Calu3 (cell line): ENCODE results near the gene CTNND2. TPM values are rescaled to one million over a fixed set of nuclear protein-coding genes. Genes with fewer than 3 reads are reported as not detected.
A peak's percentile ranks its signal among the peaks of the same experiment; 100 is the strongest.

Experiments used
- BruUV-seq: library from RNA; stranded (reverse); fragments of 400-500 nt; replicated peaks from 2 replicates; lab custom pipeline; 2021; lab: Mats Ljungman, UMichigan
- CTCF ChIA-PET: fragments of 300-600 bp; sonication (Branson Sonifier 250); formaldehyde crosslinking; loops from one replicate; lab custom pipeline; 2022; ENCODE audit warnings: antibody characterized with exemption; lab: Charles Lee
- DNase-seq: peaks from one replicate; pipeline ENCODE4 v3.0.0; 2022
- H3K27ac Mint-ChIP-seq: one replicate; pipeline ENCODE4 v1.8.0; 2022; ENCODE audit warnings: mixed read lengths; ENCODE audit not compliant: unreplicated experiment
- H3K27me3 Mint-ChIP-seq: one replicate; pipeline ENCODE4 v1.8.0; 2022; ENCODE audit warnings: mixed read lengths; ENCODE audit not compliant: unreplicated experiment
- H3K36me3 Mint-ChIP-seq: one replicate; pipeline ENCODE4 v1.8.0; 2022; ENCODE audit warnings: mild to moderate bottlenecking, moderate library complexity, mixed read lengths; ENCODE audit not compliant: insufficient read depth, unreplicated experiment
- H3K4me1 Mint-ChIP-seq: one replicate; pipeline ENCODE4 v1.8.0; 2022; ENCODE audit warnings: mild to moderate bottlenecking, low read depth, mixed read lengths; ENCODE audit not compliant: unreplicated experiment
- H3K4me3 Mint-ChIP-seq: one replicate; pipeline ENCODE4 v1.8.0; 2022; ENCODE audit warnings: mild to moderate bottlenecking, low read depth, moderate library complexity, mixed read lengths; ENCODE audit not compliant: unreplicated experiment
- H3K9me3 Mint-ChIP-seq: one replicate; pipeline ENCODE4 v1.8.0; 2022; ENCODE audit warnings: low read depth, mixed read lengths; ENCODE audit not compliant: unreplicated experiment
- CTCF ChIP-seq: fragments of 200-600 bp; IDR thresholded peaks from one replicate; pipeline ENCODE4 v1.8.0; 2022; ENCODE audit warnings: antibody characterized with exemption; ENCODE audit not compliant: unreplicated experiment
- intact Hi-C: fragments of 100-400 bp; cut with micrococcal nuclease; formaldehyde crosslinking; loops from one replicate; pipeline ENCODE4 v1.10.0; 2022; ENCODE audit not compliant: unreplicated experiment
- total RNA-seq: library from RNA; stranded (reverse); gene quantifications from 2 replicates; pipeline ENCODE4 v1.2.3, GENCODE V29; 2022

CTNND2 gene
- total RNA-seq, 1 experiment from 2014 or later, result 19.6 TPM

- no peak overlapping the region for H3K4me3 Mint-ChIP-seq
- H3K4me1 Mint-ChIP-seq, result peaks cover 20% of the 10 kb centered on the region
- H3K9me3 Mint-ChIP-seq, result peaks cover 6% of the 10 kb centered on the region
- DNase-seq, result peak; percentile 35
- CTCF ChIA-PET, result interaction anchor here (1.0 kb wide), 1 partner anchor 12 kb away, joined by 3 read pairs; no protein-coding TSS in a partner anchor
- TF ChIP-seq CTCF, result no peak
- H3K36me3 Mint-ChIP-seq, result no peaks in the 10 kb centered on the region
- no peaks in the 10 kb centered on the region for H3K27me3 Mint-ChIP-seq
- intact Hi-C loops, result no loop called here
- no TSS peak for BruUV-seq
- no peak overlapping the region for H3K27ac Mint-ChIP-seq
Measured at GRCh38 chr5:11064763-11065450, 839.3 kb downstream of the CTNND2 start.

GRCh38 chr5:11062397-11062796, 841.8 kb downstream of the CTNND2 start:
- Mint-ChIP-seq H3K9me3 (no peaks in the 10 kb centered on the region), H3K27ac (no peak overlapping the region), H3K36me3 (no peaks in the 10 kb centered on the region), H3K27me3 (no peaks in the 10 kb centered on the region), H3K4me1 (peaks cover 9% of the 10 kb centered on the region), H3K4me3 (no peak overlapping the region)
- DNase-seq, result no peak
- intact Hi-C loops, result no loop called here
- CTCF ChIA-PET, result interaction anchor here (0.8 kb wide), 1 partner anchor 16 kb away, joined by 3 read pairs; no protein-coding TSS in a partner anchor
- no TSS peak for BruUV-seq
- no peak for TF ChIP-seq CTCF

- no peak for DNase-seq
- Mint-ChIP-seq H3K36me3 (no peaks in the 10 kb centered on the region), H3K9me3 (no peaks in the 10 kb centered on the region), H3K4me1 (no peaks in the 10 kb centered on the region), H3K27me3 (no peaks in the 10 kb centered on the region), H3K4me3 (no peak overlapping the region), H3K27ac (no peak overlapping the region)
- CTCF ChIA-PET, result no interaction called here
- intact Hi-C loops, result no loop called here
- BruUV-seq, result no TSS peak
- TF ChIP-seq CTCF, result no peak
Measured at GRCh38 chr5:11056560-11056959, 847.7 kb downstream of the CTNND2 start.

- no TSS peak for BruUV-seq
- intact Hi-C loops, result no loop called here
Measured at GRCh38 chr5:11054014-11054413, 850.2 kb downstream of the CTNND2 start.

More at GRCh38 chr5:11054014-11054413, 850.2 kb downstream of the CTNND2 start:
- CTCF ChIA-PET, result no interaction called here
- H3K9me3 Mint-ChIP-seq, result no peaks in the 10 kb centered on the region
- no peak overlapping the region for H3K4me3 Mint-ChIP-seq
- H3K27me3 Mint-ChIP-seq, result no peaks in the 10 kb centered on the region
- no peak for TF ChIP-seq CTCF
- no peak for DNase-seq
- H3K36me3 Mint-ChIP-seq, result no peaks in the 10 kb centered on the region
- H3K4me1 Mint-ChIP-seq, result peaks cover 7% of the 10 kb centered on the region
- no peak overlapping the region for H3K27ac Mint-ChIP-seq
